GM19023 (cell line): ENCODE data around the gene MNDA.

ENCODE experiments used
- ATAC-seq: cut with Tn5 transposase; IDR thresholded peaks from one replicate; pipeline ENCODE4 v1.9.1; 2021; ENCODE audit warnings: mild to moderate bottlenecking, moderate library complexity; ENCODE audit not compliant: unreplicated experiment

Gene MNDA

GRCh38 chr1:158830904-158831507, at the start of gene MNDA:
Gene MNDA, plus strand, starts transcription at chr1:158831351. Its CDS starts 10,803 bp downstream, at chr1:158842154.
- peak; percentile 94 for ATAC-seq

DNA sequence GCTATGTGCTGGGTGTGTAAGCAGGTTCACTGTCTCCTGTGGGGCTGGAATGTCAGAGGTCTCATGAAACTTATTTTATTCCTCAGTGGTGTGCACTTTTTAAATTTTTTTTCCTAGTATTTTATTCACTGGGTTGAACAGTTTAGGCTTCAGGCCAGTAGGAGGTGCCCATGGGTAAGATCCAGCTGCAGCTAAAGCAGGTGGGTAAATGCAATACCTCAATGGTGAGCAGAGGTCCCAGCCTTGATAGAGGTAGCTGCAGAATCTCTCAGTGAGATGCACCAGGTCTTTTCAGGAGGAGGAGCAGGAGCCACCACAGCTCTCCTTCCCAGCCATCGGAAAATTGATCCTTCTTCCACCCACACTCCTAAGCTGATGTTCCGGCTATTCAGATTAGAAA, 37.5 kb upstream of the MNDA start:
- no peak for ATAC-seq

- ATAC-seq: no peak
These were observed 36.9 kb upstream of the MNDA start for GRCh38 chr1:158794247-158794646.

- no peak for ATAC-seq
These were observed 32.6 kb upstream of the MNDA start for GRCh38 chr1:158798531-158798930.

DNA sequence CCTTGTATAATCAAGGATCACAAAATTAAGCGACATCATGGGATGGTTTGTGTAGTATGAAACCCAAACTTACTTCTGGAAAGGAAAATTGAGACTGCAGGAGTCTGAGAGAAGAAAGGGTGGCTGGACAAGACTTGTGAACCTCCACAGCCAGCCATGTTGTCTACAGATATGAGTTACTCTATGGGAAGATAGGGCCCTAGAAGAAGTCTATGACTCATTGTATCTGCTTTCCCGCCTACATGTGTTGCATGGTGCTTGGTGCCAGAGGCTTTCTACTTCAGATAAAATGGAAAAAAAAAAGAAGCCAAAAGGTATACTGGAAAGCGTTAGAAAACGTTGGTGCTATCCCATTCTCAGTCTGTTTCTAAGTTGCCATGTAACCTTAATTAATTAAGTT, 31.5 kb upstream of the MNDA start:
- no peak for ATAC-seq

- no peak for ATAC-seq
These were observed 30.6 kb upstream of the MNDA start for GRCh38 chr1:158800526-158800925.

DNA sequence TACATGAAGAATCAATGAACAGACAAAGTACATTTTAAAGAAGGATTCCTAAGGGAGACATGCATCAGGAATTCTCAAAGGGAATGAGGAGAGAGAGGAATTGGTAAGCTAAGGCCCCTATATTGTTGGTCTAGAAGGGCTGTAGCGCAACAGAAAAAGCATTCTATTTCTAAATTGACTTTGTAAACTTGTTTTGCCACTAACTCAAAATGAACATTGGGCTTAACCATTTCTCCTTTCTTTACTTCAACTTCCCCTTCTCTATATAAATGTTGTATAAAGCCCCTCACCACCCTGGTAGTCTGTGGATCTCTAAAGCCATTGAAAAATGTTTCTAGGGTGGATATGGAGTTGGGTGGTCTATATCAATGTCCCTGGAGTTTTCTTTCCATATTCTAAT, 29.8 kb upstream of the MNDA start:
- no peak for ATAC-seq

DNA sequence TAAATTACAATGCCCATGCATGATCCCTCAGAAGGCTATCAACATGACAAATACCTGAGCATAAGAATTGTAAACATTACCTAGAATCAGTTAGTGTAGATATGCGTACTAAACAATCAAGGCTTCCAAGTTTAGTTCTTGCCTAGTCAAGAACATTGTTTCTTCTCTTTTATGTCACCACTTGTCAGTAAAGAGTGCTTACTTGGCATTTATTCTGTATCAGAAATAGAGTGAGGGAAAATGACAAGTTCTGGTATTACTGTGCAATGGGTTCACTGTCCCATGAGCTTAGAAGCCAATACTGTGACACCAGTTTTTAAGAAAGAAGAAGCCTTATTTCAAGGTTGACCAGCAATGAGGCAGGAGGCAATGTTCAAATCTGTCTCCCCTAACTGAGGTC, 27.5 kb upstream of the MNDA start:
- ATAC-seq: no peak

GRCh38 chr1:158806916-158807536, 24.1 kb upstream of the MNDA start:
- ATAC-seq: no peak

DNA sequence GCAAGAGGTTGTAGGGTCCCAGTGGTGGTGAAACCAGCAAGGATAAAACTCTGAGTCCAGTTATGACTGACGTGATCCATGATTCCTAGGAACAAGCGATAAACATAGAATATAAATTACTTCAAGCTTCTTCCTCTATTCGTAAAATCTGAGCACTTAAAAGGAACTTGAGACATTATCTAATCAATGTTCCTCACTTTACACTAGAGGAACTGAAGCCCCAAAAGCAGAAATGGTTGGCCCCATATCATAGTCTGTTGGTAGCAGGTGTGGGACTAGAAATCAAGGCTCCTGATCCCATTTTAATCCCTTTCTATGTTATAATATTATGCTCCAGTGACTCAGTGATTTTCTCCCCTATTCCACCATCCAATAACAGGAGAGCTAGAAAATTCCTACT, 21.9 kb upstream of the MNDA start:
- ATAC-seq: no peak

DNA sequence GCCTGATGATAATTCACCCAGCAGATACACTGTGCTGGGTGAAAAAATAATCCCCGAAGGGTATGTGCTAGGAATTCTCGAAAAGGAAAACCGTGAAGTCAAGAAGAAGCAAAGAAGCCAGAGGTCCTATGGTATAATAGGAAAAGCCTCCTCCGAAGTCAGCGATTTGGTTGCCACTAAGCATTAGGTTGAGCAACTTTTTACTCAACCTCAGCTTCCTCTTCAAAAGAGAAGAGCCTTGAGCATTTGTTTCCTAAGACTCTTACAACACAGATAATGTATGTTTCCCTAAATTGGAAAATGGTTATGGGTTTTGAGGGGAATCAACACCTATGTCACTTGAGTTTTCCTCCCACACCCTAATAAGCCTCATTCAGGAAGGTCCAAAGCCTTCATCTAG, 21.3 kb upstream of the MNDA start:
- ATAC-seq: no peak

GRCh38 chr1:158810311-158810710, 20.8 kb upstream of the MNDA start:
- no peak for ATAC-seq

- ATAC-seq: no peak
These were observed 18.8 kb upstream of the MNDA start for GRCh38 chr1:158812336-158812735.

GRCh38 chr1:158813164-158813563, 18.0 kb upstream of the MNDA start:
- no peak for ATAC-seq

GRCh38 chr1:158814970-158815369, 16.2 kb upstream of the MNDA start:
- ATAC-seq: no peak

DNA sequence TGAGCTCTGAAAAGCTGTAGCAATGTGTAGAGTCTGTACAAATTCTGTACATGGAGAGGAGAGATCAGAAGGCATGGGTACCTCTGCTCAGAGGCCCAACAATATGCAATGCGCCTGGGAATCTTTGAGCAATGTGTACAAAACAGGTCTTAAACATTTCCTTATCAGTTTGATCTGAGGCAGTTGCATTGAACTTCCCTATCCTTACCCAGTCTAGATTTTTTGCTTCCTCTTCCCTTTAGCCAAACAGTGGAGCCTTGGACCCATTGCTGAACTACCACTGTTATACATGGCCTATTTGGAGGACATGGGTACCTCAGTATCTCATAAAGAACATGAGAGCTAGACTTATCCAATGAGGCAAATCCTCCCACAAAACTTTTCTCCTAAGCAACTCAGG, 12.6 kb upstream of the MNDA start:
- no peak for ATAC-seq

GRCh38 chr1:158818975-158819431, 12.1 kb upstream of the MNDA start:
- ATAC-seq: no peak

- no peak for ATAC-seq
These were observed 11.4 kb upstream of the MNDA start for GRCh38 chr1:158819461-158820443.

DNA sequence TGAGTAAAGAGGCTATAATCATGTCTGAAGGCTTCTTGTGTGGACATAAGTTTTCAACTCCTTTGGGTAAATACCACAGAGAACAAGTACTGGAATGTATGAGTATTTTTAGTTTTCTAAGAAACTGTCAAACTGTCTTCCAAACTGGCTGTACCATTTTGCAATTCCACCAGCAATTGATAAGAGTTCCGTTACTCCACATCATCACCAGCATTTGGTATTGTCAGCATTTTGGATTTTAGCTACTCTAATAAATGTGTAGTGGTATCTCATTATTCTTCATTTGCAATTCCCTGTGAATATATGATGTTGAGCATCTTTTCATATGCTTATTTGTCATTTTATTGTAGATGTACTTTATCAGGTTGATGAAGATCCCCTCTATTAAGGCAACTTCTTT, 9.4 kb upstream of the MNDA start:
- no peak for ATAC-seq

GRCh38 chr1:158830074-158830677, 975 bp upstream of the MNDA start:
- peak; percentile 47 for ATAC-seq

DNA sequence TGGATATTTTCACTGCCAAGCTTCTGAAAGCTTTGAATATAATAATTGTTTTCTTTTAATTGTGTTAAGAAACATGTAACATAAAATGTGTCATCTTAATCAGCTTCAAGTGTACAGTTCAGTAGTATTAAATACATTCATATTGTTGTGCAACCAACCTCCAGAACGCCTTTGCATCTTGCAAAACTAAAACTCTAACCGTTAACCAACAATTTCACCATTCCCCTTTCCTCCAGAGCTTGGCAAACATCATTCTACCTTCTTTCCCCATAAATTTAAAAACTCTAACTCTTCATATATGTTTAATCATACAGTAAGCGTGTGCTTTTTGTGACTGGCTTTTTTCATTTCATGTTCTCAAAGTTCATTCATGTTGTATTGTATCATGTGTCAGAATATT, 2.1 kb downstream of the MNDA start:
- no peak for ATAC-seq
